ENCODE measurements around the gene DMRTC2.

DMRTC2 gene

DNA sequence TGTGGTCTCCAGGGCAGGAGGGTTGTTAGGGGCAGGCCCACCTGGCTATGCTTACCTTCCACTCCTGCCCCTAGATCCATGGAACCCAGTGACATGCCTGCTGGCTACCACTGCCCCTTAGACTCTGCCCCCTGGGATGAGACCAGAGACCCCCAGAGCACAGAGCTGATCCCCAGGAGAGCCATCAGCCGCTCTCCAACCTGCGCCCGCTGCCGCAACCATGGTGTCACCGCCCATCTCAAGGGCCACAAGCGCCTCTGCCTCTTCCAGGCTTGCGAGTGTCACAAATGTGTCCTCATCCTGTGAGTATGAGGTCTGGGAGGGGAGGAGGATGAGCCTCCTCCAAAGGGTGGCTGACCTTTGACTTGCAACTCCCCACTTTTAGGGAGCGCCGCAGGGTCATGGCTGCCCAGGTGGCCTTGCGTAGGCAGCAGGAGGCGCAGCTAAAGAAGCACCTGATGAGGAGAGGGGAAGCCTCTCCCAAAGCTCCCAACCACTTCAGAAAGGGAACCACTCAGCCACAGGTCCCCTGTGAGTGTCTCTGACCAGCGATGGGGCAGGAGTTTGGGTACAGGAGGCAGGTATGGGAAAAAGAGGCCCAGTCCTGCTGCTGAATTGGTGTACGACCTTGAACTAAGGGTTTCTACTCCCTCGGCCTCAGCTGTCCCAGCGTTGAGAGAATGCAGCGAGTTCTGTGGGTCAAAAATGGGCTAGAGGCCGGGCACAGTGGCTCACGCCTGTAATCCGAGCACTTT lies 2.7 kb downstream of the DMRTC2 start:
- no peak for DNase-seq

DNA sequence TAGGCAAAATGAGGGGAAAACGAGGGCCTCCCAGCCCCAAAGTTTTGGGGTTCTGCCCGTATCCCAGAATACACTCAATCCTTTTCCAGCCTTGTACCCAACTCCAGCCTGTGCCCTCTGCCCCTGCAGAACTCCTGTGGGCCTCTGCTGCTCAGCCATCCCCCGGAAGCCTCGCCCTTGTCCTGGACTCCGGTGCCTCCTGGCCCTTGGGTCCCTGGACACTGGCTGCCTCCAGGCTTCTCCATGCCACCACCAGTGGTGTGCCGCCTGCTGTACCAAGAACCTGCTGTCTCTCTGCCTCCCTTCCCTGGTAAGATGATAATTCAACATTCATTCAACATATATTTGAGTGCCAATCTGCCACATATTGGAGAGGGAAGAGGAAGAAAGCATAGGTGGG lies 3.8 kb downstream of the DMRTC2 start:
- no peak for DNase-seq

DNA sequence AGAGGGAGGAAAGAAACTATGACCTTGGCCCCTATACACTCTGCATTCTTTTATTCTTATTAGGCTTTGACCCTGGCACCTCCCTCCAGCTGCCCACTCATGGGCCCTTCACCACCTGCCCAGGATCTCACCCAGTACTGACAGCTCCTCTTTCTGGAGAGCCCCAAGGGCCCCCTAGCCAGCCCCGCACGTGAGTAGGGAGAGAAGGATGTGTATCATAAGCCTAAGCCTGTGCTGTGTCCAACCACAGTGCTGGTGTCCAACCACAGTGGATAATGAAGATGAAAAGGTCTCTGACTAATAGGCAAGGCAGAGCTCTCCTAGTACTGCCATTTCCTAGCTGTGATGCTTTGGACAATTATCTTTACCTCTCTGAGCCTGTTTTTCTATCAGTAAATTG lies 4.2 kb downstream of the DMRTC2 start:
- DNase-seq = no peak

DNA sequence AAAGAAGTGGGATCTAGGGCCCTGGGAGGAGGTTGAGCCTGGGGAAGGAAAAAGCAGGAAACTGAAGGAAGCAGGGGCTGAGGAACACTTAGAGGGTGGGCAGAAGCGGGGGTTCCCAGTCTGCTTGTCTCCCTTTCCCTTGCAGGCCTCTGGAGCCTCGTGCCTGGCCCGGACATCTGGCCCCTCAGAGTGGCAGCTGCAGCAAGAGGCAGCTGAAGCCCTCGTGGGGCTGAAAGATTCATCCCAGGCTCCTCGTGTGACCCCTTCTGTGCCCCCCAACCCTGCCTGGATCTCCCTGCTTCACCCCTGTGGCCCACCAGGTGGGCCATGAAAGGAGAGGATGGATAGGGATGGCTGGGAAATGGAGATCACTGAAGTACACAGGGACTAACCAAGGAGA lies 5.5 kb downstream of the DMRTC2 start:
- no peak for DNase-seq

DNA sequence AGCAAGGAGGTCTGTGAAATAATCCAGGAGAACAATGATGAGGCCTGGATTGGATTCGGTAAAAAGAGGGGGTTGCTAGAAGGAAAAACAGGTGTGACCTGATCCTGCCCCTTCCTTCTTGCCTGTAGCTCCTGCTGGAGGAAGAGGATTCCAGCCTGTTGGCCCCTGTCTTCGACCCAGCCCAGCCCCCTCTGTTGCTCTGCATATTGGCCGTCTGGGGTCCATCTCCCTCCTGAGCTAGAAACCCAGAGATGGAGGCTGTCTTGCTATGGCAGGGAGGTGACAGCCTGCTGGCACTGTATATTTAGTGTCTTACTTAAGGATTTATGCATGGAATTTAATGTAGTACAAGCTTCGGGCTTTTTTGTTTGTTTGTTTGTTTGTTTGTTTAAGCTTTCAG lies 6.6 kb downstream of the DMRTC2 start:
- DNase-seq = no peak

DNA sequence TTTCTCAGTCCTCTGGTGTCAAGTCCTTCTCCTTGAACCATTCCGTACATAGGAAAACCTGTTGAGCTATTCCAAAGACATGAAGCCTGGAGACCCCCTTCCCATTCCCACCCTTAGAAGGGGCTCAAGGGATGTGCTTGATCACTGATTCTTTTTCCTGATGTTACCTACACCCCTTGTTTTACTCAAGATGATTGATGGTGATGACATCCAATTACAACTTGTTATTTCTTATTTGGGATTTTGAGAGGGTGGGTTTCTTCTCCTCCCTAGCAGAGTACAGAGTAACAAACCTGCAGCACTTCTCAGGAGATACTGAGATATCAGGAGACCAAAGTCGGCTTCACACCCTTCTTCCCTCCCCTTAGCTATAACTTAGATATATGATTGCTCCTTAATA lies 8.5 kb downstream of the DMRTC2 start:
- no peak for DNase-seq

DNA sequence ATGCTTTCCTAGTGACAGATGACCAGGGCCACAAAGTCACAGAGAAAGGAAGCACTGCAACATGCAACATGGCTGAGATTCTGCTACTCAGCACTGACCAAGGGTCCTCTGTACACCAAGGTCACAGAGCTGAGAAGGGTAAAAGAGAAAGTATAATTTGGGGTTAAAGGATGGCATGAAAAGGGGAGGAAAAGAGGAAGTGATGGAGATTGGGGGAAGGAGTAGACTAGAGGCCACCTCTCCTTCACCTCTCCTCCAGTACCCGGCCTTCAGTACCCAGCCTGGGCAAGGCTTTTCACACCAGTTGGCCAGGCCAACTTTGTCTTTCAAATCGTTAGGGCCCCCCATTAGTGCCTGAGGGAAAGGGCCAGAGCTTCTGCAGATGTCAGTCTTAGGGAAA lies 8.9 kb downstream of the DMRTC2 start:
- no peak for DNase-seq

DNA sequence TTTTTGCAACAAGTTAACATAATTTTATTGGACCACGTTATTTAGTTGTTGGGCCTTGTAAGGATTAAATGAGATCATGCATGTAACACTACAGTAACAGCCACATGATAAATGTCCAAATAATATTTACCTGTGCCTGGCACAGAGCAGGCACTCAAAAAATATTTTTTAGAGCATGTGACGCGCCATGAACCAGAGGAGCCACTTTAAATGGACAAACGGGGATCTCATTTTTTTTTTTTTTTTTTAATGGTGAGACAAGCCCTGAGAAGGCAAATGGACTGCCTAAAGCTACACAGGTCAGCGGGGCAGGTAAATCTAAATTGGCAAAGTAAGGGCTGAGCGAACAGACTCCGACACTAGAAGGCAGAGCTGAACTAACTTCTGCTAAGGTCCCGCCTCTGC lies 14.4 kb downstream of the DMRTC2 start:
- no peak for DNase-seq

DNA sequence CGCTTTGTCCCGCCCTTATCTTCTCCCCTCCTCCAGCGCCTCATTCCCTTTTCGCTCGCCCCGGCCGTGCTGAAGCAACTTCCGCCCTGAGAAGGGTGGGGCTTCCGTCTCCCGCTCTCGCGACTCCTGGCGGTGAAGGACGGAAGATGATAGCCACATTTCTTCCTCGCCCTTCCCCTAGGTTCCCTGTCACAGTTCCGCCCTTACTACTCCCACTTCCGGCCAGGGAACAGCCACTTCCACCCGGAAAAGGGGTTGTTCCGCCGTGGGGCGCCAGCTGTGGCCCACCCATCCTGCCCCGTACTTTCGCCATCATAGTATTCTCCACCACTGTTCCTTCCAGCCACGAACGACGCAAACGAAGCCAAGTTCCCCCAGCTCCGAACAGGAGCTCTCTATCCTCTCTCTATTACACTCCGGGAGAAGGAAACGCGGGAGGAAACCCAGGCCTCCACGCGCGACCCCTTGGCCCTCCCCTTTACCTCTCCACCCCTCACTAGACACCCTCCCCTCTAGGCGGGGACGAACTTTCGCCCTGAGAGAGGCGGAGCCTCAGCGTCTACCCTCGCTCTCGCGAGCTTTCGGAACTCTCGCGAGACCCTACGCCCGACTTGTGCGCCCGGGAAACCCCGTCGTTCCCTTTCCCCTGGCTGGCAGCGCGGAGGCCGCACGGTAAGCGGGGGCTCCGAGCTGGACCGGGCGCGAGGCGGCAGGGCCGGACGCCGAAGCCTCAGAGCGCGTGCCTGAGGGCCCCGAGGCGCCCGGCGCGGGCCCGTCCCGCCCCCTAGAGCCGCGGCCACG lies 15.0 kb downstream of the DMRTC2 start, which contains the start of gene RPS19:
TSS of gene RPS19 (plus strand) at position 638 of the 801 bp plus-strand sequence. CDS start 520 bp downstream, outside the sequence.
- peak; percentile 92 to 98 (median 97) for DNase-seq

DNA sequence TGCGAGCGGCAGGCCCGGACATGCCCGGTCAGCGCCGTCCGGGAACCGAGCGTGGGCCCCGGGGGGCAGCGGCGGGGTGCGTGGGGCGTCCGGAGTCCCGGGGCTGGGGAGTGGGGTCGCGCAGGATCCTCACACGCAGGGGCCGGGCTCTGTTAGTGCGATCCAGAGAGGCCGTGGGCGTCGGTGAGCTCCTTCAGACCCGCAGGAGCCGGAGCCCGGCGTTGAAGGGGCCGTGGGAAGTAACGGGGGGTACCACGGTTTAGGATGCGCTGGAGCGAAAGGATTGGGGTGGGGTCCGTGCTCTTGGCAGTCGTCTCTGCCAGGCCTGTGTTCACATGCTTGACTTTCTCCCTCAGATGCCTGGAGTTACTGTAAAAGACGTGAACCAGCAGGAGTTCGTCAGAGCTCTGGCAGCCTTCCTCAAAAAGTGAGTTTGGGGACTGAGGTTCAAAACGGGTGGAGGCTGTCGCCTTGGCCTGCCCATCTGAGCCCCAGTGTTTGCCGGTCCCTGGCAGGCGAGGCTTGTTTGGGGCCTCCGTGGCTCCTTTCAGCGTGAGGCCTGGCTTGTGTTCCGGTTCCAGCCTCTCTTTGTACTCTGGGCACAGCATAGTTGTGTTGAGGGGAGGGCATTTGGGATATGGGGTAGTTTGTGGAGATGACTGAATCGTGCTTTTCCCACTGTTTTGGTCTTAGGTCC lies 15.7 kb downstream of the DMRTC2 start:
- peak in 1 of 5 experiments; percentile 36 for DNase-seq

DNA sequence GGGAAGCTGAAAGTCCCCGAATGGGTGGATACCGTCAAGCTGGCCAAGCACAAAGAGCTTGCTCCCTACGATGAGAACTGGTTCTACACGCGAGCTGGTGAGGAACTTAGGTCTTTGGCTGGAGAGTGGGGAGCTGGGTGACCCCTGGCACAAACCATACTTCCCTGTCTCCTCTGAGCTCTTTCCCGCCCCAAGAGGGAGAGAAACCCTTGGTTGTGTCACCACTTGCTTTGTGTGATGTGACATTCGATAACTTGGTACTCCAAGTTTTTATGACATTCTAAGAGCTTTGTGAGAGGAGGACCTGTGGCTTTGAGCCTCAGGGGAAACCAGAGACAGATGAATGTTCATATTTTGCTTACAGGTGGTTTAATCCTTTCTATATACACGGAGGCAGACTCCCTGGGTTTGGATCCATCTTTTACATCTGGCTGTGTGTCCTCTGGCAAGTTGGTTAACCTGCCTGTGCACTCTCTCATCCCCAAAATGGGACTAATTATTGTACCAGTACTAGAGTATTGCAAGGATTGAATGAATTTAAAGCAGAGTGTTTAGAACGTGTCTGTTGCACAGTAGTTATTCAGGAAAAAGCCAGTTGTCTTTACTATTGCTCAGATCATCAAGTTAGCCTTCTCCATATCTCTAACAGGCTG lies 16.4 kb downstream of the DMRTC2 start:
- DNase-seq = no peak

DNA sequence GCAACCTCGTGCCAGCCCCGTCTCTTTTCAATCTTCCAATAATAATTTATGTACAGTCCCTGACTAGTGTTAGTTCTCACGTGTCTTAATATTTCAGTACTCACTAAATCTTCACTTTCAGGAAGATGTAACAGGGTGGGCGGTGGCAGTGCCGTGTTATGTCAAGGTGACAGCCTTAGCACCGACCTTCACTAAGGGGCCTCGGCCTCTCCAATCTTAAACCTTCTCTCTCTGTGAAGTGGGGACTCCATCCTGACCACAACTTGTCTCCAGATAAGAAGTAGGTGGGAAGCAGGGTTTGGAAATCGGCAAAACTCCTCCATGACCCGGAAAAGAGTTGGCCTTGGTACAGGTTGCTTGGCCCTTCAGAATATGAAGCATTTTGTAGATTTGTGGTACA lies 17.0 kb downstream of the DMRTC2 start:
- DNase-seq = no peak

DNA sequence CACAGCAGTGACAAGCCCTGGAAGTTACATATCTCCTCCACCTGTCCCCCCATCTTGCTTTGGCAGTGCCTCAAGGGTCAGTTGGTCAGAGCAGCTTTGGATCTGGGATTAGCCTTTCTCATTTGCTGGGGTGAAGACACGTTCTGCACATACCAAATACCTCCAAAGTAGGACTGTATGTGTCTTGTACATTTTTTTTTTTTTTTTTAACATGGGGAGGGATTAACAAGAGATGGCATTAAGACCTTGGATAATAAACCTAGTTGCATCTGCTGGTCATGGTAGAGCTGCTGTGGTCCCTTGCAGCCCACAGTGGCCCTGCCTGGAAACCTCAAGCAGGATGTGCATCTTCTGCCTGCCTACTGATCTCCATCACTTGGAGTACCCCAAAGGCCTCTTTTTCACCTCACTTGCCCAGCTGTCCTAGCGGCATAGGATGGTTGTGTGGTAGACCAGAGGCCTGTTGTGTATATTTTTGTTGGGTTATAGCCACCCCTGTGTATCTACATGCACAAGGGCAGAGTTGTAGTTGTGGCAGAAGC lies 17.7 kb downstream of the DMRTC2 start:
- peak in 1 of 5 experiments; percentile 74 for DNase-seq

DNA sequence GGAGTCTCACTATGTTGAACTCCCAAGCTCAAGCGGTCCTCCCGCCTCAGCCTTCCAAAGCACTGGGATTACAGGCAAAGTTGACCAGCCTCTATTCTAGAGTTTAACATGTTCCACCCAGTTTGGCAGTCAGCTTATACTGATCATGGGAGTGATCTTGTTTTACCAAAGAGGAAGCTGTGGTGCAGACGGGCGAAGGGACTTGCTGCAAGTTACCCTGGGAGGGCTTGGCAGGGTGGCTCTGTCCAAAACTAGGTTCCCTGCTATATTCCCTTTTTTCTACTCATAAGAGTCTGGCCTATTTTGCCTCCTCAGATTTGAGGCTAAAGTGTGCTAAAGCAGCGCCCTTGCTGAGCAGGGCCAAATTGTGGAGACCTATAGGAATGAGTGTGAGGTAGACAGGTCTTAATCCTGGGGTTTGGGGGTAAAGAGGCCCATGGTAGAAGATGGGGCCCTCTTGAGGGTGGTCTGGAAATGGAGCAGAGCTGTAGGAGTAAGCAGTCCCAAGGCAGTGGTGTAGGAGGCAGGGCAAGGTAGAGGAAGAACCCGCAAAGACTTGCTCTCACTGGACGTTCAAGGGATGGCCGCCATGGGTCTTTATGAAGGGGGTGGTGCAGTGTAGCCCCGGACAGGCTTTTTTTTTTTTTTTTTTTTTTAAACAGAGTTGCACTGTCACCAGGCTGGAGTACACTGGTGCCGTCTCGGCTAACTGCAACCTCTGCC lies 18.5 kb downstream of the DMRTC2 start:
- no peak for DNase-seq

DNA sequence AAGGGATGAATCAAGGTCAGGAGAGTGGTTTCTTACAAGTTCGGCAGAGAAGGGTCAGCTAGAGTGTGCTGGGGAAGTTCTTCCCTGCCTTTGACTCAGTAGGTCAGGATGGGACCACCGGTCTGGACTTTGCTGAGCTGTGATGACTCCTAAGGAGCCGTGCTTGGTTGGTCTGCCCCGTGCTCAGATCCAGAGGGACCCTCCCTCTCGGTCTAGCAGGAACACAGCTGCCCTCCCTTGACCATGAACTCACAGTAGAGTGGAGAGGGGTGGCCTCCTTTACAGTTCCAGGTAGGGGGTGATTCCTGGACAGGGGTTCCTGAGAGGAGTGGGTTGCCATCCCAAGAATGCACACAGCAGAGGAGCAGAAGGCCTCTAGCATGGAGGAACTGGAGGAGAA lies 19.5 kb downstream of the DMRTC2 start:
- no peak for DNase-seq

DNA sequence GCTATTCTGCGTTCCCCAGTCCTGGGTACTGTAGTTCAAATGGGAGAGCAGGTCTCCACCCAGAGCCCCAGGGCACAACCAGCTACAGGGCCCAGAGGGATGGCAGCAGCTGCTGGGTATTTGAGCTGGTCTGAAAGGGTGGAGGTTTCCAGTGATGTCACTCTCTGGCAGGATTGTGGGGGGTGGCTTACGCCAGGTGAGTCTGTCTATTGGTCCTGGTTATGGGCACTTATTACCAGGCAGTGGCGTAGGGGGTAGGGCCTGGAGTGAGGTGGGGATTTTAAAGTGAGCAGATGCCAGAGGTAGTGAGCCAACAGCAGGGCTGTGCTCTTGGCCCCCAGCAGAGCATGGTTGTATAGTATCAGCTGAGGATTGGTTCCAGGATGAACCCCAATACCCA lies 21.4 kb downstream of the DMRTC2 start:
- no peak for DNase-seq

DNA sequence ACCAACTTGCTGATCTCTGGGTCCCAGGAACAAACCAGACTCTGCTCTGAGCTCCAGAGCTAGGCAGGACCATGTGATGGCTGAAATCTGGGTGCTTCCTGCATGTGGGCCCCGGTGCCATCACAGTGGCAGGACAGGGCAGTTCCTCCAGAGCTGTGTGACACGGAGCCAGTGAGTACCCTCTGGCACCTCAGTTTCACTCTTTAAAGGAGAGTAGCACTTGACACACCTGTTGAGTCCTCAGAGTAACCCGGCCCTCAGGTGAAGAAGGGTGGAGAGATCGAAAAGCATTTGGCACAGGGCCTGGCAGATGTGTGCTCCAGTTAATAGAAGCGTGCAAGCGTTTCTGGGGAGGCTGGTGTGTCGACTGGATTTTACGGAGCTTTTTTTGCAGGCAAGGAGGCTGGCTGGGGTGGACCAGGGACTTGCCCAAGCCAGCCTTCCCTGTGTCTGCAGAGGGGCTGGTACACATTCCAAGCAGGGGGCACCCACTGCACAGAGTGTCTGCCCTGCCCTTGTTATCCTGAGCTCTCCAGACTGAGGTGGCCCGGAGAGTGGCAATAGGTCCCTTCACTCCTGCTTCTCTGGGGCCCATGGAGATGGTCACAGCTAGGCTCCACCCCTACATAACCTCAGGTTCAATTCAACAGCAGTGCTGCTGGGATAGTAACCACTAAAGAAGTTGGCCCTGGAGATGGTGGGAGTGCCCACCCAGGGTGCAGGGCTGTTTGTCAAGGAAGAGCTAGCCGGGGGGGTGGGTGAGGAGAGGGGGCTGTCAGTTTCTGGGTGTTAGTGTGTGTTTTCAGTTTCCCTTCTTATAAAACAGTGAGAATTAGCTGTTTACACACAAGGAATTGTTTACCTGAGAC lies 23.5 kb downstream of the DMRTC2 start:
- DNase-seq = no peak

DNA sequence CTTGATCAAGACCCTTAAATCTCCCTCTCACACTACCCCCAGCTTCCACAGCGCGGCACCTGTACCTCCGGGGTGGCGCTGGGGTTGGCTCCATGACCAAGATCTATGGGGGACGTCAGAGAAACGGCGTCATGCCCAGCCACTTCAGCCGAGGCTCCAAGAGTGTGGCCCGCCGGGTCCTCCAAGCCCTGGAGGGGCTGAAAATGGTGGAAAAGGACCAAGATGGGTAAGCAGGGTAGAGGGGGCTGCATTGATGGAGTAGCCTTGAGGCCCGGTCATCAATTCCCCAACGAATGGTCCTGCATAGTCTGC lies 24.1 kb downstream of the DMRTC2 start:
- DNase-seq = no peak

DNA sequence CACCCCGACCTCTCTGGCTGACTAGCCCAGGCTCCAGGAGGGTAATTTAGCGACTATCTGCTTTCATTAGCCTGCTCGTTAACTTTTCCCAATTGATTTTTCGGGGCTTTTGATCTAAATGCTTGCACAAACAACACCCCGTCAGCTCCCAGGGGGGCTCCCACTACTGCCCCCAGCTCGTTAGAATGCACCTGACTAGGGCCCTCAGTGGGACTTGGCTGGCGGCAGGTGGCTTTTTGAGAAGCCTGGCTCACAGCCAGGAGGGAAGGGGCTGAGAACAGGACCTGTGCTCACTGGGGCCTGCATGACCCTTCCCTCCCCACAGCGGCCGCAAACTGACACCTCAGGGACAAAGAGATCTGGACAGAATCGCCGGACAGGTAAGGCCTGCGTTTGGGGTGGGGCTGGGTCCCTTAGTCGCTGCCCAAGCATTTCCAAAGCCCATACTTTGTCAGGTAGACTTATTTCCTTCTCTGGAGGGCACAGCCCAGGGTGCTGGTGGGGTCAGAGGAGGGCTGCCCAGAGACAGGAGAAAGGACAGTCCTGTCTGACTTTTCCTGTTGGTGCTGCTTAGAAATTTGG lies 24.6 kb downstream of the DMRTC2 start:
- DNase-seq = no peak

DNA sequence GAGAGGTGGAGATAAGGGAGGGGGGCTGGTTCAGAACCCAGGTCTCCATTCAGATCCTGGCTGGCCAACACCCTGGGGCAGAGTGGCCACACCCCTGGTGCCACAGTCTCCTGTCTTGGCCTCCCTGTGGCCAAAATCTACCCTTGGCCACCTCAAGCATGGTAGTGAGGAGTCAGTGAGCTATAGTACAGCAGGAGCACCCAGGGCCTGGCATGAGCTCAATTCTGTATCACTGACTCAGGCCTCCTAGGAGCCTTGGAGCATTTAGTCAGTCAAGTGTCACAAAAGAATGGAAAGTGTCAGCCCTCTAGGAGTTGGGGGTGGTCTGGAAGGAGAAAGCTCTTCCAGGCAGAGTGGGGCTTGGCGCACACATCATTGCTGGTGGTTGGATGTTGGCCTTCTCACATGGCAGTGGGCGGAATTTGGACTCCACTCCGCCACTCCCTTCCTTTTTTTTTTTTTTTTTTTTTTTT lies 25.6 kb downstream of the DMRTC2 start:
- no peak for DNase-seq

Measured in T-helper 2 cell (primary cell).